GM10248 (cell line): ENCODE data around the gene MATN1.

ENCODE experiments used
- CTCF ChIA-PET: fragments of 300-600 bp; sonication (Branson Sonifier 250); formaldehyde crosslinking; extraction: SDS; loops from one replicate; lab custom pipeline; 2021; ENCODE audit warnings: antibody characterized with exemption; lab: Yijun Ruan, JAX
- POLR2A ChIA-PET: fragments of 350-650 bp; sonication (Branson Sonifier 250); formaldehyde crosslinking; extraction: SDS; loops from one replicate; lab custom pipeline; 2020; ENCODE audit warnings: antibody characterized with exemption; lab: Yijun Ruan, JAX
- DNase-seq: peaks from one replicate; pipeline ENCODE4 v3.0.0; 2012; ENCODE audit errors: extremely low spot score
- CTCF ChIP-seq: IDR thresholded peaks from 2 replicates; pipeline ENCODE4 v1.5.1; 2012; ENCODE audit warnings: mild to moderate bottlenecking, low read depth; ENCODE audit errors: extremely low read depth, missing control alignments, control extremely low read depth

MATN1 gene

GRCh38 chr1:30704271-30704670 lies 19.1 kb downstream of the MATN1 start:
- ChIA-PET CTCF (no interaction called here), POLR2A (no interaction called here)
- DNase-seq: no peak
- TF ChIP-seq CTCF: no peak

- ChIA-PET POLR2A (no interaction called here), CTCF (interaction anchor here (0.9 kb wide), 1 partner anchor 323 kb away, joined by 3 read pairs; no protein-coding TSS in a partner anchor)
- no peak for TF ChIP-seq CTCF
- DNase-seq: no peak
These were observed 20.6 kb downstream of the MATN1 start for GRCh38 chr1:30702823-30703222.

GRCh38 chr1:30701258-30701633 lies 22.1 kb downstream of the MATN1 start:
- DNase-seq: no peak
- CTCF ChIA-PET: no interaction called here
- POLR2A ChIA-PET: no interaction called here
- no peak for TF ChIP-seq CTCF

GRCh38 chr1:30700528-30701257 lies 22.7 kb downstream of the MATN1 start:
- DNase-seq: no peak

GRCh38 chr1:30699762-30700161 lies 23.6 kb downstream of the MATN1 start:
- no peak for TF ChIP-seq CTCF
- DNase-seq: no peak
- ChIA-PET CTCF (interaction anchor here (3.0 kb wide), 1 partner anchor 8 kb away, joined by 16 read pairs; no protein-coding TSS in a partner anchor), POLR2A (no interaction called here)

More at GRCh38 chr1:30700528-30701257, 22.7 kb downstream of the MATN1 start:
- POLR2A ChIA-PET: interaction anchor here (0.7 kb wide), 1 partner anchor 36 kb away, joined by 3 read pairs; no protein-coding TSS in a partner anchor
- TF ChIP-seq CTCF: no peak
- CTCF ChIA-PET: no interaction called here

GRCh38 chr1:30698401-30698981 lies 24.9 kb downstream of the MATN1 start:
- POLR2A ChIA-PET: no interaction called here
- no peak for DNase-seq
- CTCF ChIA-PET: interaction anchor here (1.0 to 3.0 kb wide), 2 partner anchors 9 to 12 kb away, joined by 3 to 16 read pairs; no protein-coding TSS in a partner anchor
- TF ChIP-seq CTCF: no peak
